ENCODE results near the gene LRRK1. TPM values are rescaled to one million over a fixed set of nuclear protein-coding genes. Genes with fewer than 3 reads are reported as not detected.

LRRK1 gene
- total and polyA plus RNA-seq, 8 donors, result 2.3 to 73.3 (median 7.0) TPM

- WGBS, 5 donors, result 72 to 83% (median 81%) methylated on average over 8 of the region's 8 CpGs
- H3K9me3 ChIP-seq, result peaks cover 0 to 15% (median 3%) of the 10 kb centered on the region in 4 donors
- intact Hi-C loops (cut with DNase I; ENCODE audit: low total_unique reads), result no loop called here
- H3K4me1 ChIP-seq, result no peaks in the 10 kb centered on the region
- H3K4me3 ChIP-seq, result no peak overlapping the region
- no peak for TF ChIP-seq CTCF (IDR thresholded peaks at IDR 0.05)
- TF ChIP-seq POLR2AphosphoS5 (IDR thresholded peaks at IDR 0.05), result peak in 1 of 3 donors; percentile 18
- no peak for TF ChIP-seq POLR2A (IDR thresholded peaks at IDR 0.05)
- no peak for TF ChIP-seq EP300 (IDR thresholded peaks at IDR 0.05)
- no peaks in the 10 kb centered on the region for H3K27me3 ChIP-seq
- no peak overlapping the region for H3K27ac ChIP-seq
- peaks cover 0 to 54% (median 42%) of the 10 kb centered on the region in 4 donors for H3K36me3 ChIP-seq
- peak in 1 of 2 donors; percentile 16 for DNase-seq
These were observed 112.1 kb downstream of the LRRK1 start for GRCh38 chr15:101031213-101031612.

- Histone ChIP-seq H3K9me3 (peaks cover 0 to 18% (median 3%) of the 10 kb centered on the region in 4 donors), H3K27me3 (no peaks in the 10 kb centered on the region), H3K36me3 (peaks cover 0 to 49% (median 29%) of the 10 kb centered on the region in 4 donors), H3K4me1 (no peaks in the 10 kb centered on the region), H3K4me3 (no peak overlapping the region), H3K27ac (no peak overlapping the region)
- TF ChIP-seq POLR2A (IDR thresholded peaks at IDR 0.05) (no peak), POLR2AphosphoS5 (IDR thresholded peaks at IDR 0.05) (no peak), EP300 (IDR thresholded peaks at IDR 0.05) (no peak), CTCF (IDR thresholded peaks at IDR 0.05) (no peak)
- DNase-seq, result no peak
- intact Hi-C loops (cut with DNase I; ENCODE audit: low total_unique reads), result no loop called here
- 80 to 93% (median 86%) methylated on average over 3 of the region's 3 CpGs for WGBS, 5 donors
These were observed 114.6 kb downstream of the LRRK1 start for GRCh38 chr15:101033801-101034200.

GRCh38 chr15:101035611-101036010, 116.5 kb downstream of the LRRK1 start:
- no peak overlapping the region for H3K27ac ChIP-seq
- no peaks in the 10 kb centered on the region for H3K27me3 ChIP-seq
- TF ChIP-seq CTCF (IDR thresholded peaks at IDR 0.05) (no peak), POLR2AphosphoS5 (IDR thresholded peaks at IDR 0.05) (no peak), EP300 (IDR thresholded peaks at IDR 0.05) (no peak)
- H3K4me1 ChIP-seq, result no peaks in the 10 kb centered on the region
- peaks cover 0 to 35% (median 13%) of the 10 kb centered on the region in 4 donors for H3K36me3 ChIP-seq
- intact Hi-C loops (cut with DNase I; ENCODE audit: low total_unique reads), result no loop called here
- DNase-seq, result no peak
- peaks cover 0 to 18% (median 3%) of the 10 kb centered on the region in 4 donors for H3K9me3 ChIP-seq
- no peak overlapping the region for H3K4me3 ChIP-seq

GRCh38 chr15:101036189-101036588, 117.0 kb downstream of the LRRK1 start:
- intact Hi-C loops (cut with DNase I; ENCODE audit: low total_unique reads), result no loop called here
- WGBS, 5 donors, result 83 to 93% (median 91%) methylated on average over 1 of the region's 1 CpG
- Histone ChIP-seq H3K27me3 (no peaks in the 10 kb centered on the region), H3K4me1 (no peaks in the 10 kb centered on the region), H3K4me3 (no peak overlapping the region), H3K9me3 (peaks cover 0 to 18% (median 3%) of the 10 kb centered on the region in 4 donors), H3K36me3 (peaks cover 0 to 35% (median 11%) of the 10 kb centered on the region in 4 donors), H3K27ac (no peak overlapping the region)
- TF ChIP-seq EP300 (IDR thresholded peaks at IDR 0.05) (no peak), CTCF (IDR thresholded peaks at IDR 0.05) (no peak), POLR2A (IDR thresholded peaks at IDR 0.05) (no peak), POLR2AphosphoS5 (IDR thresholded peaks at IDR 0.05) (no peak)
- no peak for DNase-seq

Data from stomach (tissue), 9 donors.